Thyroid gland (tissue), 4 donors: ENCODE results near the gene RFPL4AL1.

ENCODE experiments used
- CTCF ChIP-seq, 6 experiments: fragments of 200-600 bp in 3 of 6; fragments of 450-650 bp in 3 of 6; sonication (generic) in 3 of 6; IDR thresholded peaks; one replicate each; pipeline ENCODE4 v1.5.1; 2016 to 2019; ENCODE audit warnings: antibody characterized with exemption in 6 of 6, mild to moderate bottlenecking in 2 of 6, inconsistent platforms in 1 of 6, moderate library complexity in 1 of 6
- POLR2A ChIP-seq, 2 donors: fragments of 450-650 bp; IDR thresholded peaks; one replicate each; pipeline ENCODE4 v1.6.1; 2017; ENCODE audit warnings: antibody characterized with exemption in 2 of 2, mild to moderate bottlenecking in 2 of 2, moderate library complexity in 1 of 2

GRCh38 chr19:55811340-55811739 lies 42.4 kb downstream of the RFPL4AL1 start:
- TF ChIP-seq POLR2A (IDR thresholded peaks at IDR 0.05) (no peak), CTCF (IDR thresholded peaks at IDR 0.05) (no peak)
